SH-SY5Y (cell line): ENCODE measurements around the gene ZNF428.

ENCODE experiments used
- GATA2 ChIP-seq: IDR thresholded peaks from 2 replicates; pipeline ENCODE4 v1.6.1; 2011; ENCODE audit warnings: mild to moderate bottlenecking, low read depth, low read length
- GATA3 ChIP-seq: IDR thresholded peaks from 2 replicates; pipeline ENCODE4 v1.6.1; 2011; ENCODE audit warnings: low read depth, mild to moderate bottlenecking, low read length, moderate library complexity

DNA sequence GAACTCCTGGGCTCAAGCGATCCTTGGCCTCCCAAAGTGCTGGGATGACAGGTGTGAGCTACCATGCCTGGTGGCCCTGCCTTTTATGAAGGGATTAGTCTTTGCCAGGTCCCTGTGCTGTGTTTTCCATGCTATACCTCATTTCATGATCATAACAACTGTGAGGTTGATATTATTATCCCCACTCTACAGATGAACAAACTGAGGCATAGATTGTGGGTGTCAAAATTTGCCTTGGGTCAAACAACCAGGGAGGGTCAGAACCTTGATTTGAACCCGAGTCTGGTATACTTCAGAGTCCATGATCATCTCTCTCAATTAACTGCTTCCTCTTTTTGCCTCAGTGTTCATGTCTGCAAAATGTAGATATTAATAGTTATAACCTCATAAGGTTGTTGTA lies 36.9 kb downstream of the ZNF428 start:
- TF ChIP-seq GATA3 (no peak), GATA2 (no peak)
